ENCODE data around the gene LRP8. TPM values are rescaled to one million over a fixed set of nuclear protein-coding genes. Genes with fewer than 3 reads are reported as not detected.
A peak's percentile ranks its signal among the peaks of the same experiment; 100 is the strongest.

LRP8 gene
- polyA plus RNA-seq, 5 donors: 7.5 to 13.5 (median 10.1) TPM

- no peak for DNase-seq
These were observed 13.0 kb upstream of the LRP8 start for GRCh38 chr1:53340660-53341520.

DNA sequence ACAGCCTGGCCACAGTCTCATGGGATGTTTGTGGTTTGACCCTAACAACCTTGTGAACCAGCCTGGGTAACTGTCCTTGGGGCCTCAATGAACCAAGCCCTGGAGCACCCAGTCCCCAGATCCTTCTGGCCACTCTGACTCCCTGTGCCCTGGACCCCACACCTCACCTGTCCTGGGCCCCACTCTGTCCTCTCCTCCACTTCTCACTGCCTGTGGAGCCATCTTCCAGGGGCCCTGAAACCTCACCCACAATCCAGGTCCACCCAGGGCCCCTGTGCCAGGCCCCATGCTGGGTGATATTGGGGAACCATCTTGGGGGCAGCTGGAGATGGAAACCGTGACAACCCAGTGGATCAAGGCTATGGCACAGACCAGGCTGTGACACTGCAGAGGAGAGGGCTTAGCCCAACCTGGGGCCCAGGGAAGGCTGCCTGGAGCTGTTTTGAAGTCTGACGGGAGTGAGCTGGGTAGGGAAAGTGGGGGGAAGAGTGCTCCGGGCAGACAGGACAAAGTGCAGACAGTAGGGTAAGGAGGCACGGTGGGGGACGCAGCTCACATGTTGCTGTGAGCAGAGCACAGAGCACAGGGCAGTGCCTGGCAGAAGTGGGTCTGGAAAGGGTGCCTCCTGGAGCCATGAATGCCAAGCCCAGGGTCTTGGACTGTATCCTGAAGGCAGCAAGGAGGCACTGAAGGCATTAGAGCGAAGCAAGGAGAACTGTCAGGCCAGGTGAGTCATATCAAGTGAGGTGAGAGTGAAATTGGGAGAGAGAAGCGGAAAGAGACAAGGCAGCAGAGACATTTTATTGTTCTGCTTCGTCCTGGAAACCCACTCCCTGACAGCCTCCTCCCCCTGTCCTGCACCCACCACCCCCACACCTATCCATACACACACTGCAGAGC lies 12.1 kb upstream of the LRP8 start:
- DNase-seq: no peak

- no peak for DNase-seq
These were observed 10.6 kb upstream of the LRP8 start for GRCh38 chr1:53338423-53338822.

GRCh38 chr1:53337499-53337898 lies 9.6 kb upstream of the LRP8 start:
- no peak for DNase-seq

- DNase-seq: no peak
These were observed 8.3 kb upstream of the LRP8 start for GRCh38 chr1:53336146-53336545.

DNA sequence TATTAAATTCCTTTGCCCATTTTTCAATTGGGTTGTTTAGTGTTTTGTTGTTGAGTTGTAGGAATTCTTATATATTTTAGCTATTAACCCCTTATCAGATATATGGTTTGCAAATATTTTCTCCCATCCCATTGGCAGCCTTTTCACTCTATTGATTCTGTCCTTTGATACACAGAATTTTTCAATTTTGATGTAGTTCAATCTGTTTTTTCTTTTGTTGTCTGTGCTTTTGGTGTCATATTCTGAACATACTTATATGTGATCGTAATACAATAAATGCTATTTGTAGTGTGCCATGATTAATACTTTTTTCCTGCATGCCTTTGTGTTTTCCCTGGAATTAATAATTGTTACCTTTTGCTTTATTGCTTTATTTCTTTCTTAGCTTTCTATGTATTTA lies 7.8 kb upstream of the LRP8 start:
- DNase-seq: no peak

DNA sequence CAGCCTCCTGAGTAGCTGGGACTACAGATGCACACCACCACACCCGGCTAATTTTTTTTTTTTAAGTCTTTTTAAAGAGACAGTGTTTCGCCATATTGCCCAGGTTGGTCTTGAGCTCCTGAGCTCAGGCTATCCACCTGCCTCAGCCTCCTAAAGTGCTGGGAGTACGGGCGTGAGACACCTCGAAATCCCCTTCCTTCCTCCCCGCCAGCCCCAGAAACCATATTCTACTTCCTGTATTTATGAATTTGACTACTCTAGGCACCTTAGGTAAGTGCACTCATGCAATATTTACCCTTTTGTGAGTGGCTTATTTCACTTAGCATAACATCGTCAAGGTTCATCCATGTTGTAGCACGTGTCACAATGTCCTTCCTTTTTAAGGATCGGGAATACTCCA lies 6.9 kb upstream of the LRP8 start:
- no peak for DNase-seq

DNA sequence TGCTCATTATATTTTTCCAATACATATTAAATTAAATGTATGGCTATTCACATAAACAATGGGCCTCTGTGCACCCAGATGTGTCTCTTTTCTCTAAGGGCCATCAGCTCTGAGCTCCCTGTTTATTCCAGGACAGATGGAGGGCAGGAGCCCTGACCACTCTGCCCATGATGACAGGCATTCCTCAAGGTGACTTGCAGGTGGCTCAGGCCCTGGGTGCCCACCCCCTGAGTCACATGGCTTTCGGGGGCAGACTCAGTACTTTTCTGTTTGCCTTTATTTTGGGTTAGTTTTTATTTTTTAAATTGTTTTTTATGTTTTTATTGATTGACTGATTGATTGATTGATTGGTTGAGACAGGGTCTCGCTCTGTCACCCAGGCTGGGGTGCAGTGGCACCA lies 6.4 kb upstream of the LRP8 start:
- no peak for DNase-seq

DNA sequence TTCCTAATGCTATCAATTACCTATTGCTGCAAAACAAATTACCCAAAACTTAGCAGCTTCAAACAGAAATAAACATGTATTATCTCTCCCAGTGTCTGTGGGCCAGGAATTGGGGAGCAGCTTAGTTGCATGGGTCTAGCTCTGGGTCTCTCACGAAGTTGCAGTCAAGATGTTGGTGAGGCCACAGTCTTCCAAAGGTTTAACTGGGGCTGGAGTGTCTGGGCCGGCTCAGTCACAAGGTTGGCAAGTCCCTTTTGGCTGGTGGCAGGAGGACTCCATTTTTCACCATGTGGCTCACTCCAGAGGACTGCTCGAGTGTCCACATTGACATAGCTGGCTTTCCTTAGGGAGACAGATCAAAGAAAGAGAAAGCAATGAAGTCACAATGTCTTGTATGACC lies 5.0 kb upstream of the LRP8 start:
- no peak for DNase-seq

DNA sequence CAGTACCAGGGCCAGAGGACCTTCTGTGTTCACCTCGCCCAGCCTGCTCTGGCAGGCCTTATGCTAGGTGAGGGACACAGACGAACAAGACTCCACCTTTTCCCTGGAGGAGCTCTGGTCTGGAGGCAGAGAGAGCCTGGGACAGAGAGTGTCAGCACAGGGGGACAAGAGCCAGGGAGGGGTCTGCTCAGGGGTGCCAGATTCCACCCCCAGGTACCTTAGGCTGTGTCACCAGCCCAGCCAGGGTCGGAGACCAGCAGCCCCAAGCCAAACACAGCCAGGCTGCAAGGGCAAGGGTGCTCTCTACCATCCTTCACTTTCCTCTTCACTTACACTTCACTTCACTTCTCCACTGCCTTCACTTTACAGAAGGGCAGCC lies 4.3 kb upstream of the LRP8 start:
- DNase-seq: no peak

DNA sequence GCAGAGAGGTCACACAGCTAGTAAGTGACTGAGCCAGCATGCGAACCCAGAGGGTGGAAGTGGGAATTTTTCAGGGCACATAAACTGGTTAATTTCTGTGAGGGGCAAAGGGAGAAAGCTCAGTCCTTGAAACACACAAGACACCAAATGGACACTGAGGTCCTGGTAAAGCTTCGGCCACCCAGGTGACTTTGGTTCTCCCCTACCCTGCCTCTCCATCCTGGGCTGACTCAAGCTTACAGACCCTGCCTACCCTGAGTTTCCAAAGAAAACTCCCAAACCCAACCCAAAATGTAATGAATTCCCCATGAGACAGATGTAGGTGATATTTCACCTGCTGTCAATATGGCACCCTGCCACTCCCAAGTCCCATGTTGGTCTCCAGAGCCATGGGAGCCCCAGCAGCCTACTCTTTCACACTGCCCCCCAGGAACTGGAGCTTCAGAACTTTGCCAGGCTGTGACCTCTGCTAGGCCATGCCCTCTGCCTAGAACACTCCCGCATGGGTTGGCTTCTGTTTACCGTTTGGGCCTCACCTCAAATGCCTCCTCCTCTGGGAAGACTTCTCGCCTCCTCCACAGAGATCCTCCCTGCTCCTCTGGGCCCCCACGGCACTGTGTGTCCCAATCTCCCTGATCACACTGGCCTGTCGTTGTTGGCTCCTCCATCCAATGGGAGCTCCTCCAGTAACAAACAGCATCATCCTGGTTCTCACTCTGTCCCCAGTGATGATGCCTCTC lies 3.7 kb upstream of the LRP8 start:
- DNase-seq: no peak

DNA sequence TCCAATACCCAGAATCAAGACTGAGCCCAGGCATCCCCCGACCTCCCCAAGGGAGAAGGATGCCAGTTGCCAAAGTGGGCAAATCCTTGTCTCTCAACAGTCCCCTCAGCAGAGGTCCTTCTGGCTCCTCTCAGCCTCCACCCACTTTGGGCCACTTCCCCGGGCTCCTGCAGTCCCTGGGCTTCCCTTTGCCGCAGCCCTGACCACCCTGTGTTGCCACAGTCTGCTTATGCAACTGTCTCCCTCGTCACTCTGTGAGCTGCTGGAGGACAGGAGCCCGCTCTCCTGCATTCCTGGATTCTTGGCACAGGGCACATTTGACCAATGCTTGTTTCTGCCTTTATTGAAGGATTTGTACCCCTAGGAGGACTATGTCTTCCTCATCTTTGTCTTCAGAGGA lies 2.9 kb upstream of the LRP8 start:
- DNase-seq: no peak

GRCh38 chr1:53328541-53329499 lies 950 bp upstream of the LRP8 start:
- no peak for DNase-seq

GRCh38 chr1:53327182-53327913 lies 522 bp downstream of the LRP8 start:
- no peak for DNase-seq

GRCh38 chr1:53326598-53327181 lies 1.2 kb downstream of the LRP8 start:
- DNase-seq: no peak

GRCh38 chr1:53326088-53326597 lies 1.7 kb downstream of the LRP8 start:
- peak; percentile 55 for DNase-seq

GRCh38 chr1:53325326-53326087 lies 2.4 kb downstream of the LRP8 start:
- DNase-seq: no peak

GRCh38 chr1:53324728-53325297 lies 3.1 kb downstream of the LRP8 start:
- DNase-seq: no peak

DNA sequence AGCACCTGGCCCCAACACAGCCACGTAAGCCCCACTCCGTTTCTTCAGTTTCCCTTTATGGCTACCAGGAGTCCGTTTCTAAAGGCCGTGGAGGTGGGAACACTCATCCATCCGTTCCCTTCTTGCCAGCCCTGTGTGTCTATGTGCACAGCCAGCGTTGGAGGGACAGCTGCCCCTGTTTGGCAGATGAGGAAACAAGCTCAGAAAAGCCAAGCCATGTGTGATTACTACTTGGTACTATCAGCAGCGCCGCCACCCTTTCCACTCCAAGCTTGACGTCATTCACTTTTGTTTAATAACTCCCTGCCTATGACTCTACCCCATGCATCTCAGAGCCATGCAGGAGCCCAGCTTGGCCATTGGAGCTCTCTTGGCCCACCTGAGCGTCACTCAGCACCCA lies 3.5 kb downstream of the LRP8 start:
- no peak for DNase-seq

Data from right lung (tissue), 5 donors.